ENCODE results near the gene SLC5A9.

DNA sequence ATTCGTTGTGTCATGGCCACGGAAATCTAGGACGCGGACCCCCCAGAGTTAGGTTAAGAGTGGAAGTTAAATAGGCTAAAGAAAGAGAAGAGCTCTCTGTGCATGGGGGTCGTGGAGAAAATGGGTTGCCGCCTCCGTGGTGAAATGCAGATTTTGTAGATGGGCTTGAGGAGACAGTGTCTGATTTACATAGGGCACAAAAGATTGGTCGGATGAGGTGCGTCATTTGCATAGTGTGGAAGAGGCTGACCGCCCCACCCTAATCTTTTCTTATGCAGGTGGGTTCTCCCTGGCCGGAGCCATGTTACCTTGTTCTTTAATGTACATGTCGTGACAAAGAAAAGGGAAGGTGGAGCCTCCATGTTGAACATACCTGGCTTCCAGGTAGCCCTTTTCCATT, 14.3 kb upstream of the SLC5A9 start:
- TF ChIP-seq CTCF (IDR thresholded peaks at IDR 0.05 in 4 of 5, conservative IDR thresholded peaks at IDR 0.05 in 1 of 5) = no peak
- TF ChIP-seq POLR2A (IDR thresholded peaks at IDR 0.05) = no peak
